Endothelial cell of umbilical vein (primary cell): ENCODE results near the gene VGLL3.
"Not testable (repeated sequence)": the region's sequence is repeated elsewhere in the genome, so short reads cannot be mapped to it uniquely, and the experiment has no call there.

Experiments used
- EZH2 ChIP-seq: IDR thresholded peaks from 2 replicates; pipeline ENCODE4 v1.6.1; 2012; ENCODE audit warnings: borderline replicate concordance, low read depth, mild to moderate bottlenecking, moderate library complexity, low read length, inconsistent platforms; ENCODE audit not compliant: severe bottlenecking
- GATA2 ChIP-seq: IDR thresholded peaks from 2 replicates; pipeline ENCODE4 v1.7.0; 2011; ENCODE audit warnings: low read depth, mild to moderate bottlenecking, moderate library complexity, mixed read lengths, low read length; ENCODE audit not compliant: insufficient read length, insufficient read depth
- JUN ChIP-seq: IDR thresholded peaks from 2 replicates; pipeline ENCODE4 v1.6.1; 2011; ENCODE audit warnings: borderline replicate concordance, low read depth; ENCODE audit not compliant: insufficient read length, insufficient read depth
- MYC ChIP-seq: IDR thresholded peaks from one replicate; pipeline ENCODE4 v1.6.1; 2011; ENCODE audit warnings: mild to moderate bottlenecking, low read depth, low read length
- POLR2A ChIP-seq: IDR thresholded peaks from 2 replicates; pipeline ENCODE4 v1.6.1; 2012; ENCODE audit warnings: low read depth, mild to moderate bottlenecking, control low read depth, low read length
- POLR2AphosphoS5 ChIP-seq: IDR thresholded peaks from 2 replicates; pipeline ENCODE4 v1.6.1; 2012; ENCODE audit warnings: low read depth, mild to moderate bottlenecking, control low read depth, low read length, moderate library complexity; ENCODE audit not compliant: insufficient read depth
- TF ChIP-seq, protein P1 (sequence below), 2 donors: IDR thresholded peaks; 1 replicate in 1 of 2; 2 replicates in 1 of 2; pipeline ENCODE4 v1.5.1; 2011; ENCODE audit warnings: low read length in 2 of 2, mild to moderate bottlenecking in 2 of 2, moderate library complexity in 2 of 2, control low read depth in 1 of 2, inconsistent platforms in 1 of 2, low read depth in 1 of 2; ENCODE audit not compliant: insufficient read depth in 1 of 2; ENCODE audit errors: extremely low read depth in 1 of 2
- TF ChIP-seq, protein P2 (sequence below): IDR thresholded peaks from 2 replicates; pipeline ENCODE4 v1.6.1; 2011; ENCODE audit not compliant: insufficient read depth, insufficient read length

DNA sequence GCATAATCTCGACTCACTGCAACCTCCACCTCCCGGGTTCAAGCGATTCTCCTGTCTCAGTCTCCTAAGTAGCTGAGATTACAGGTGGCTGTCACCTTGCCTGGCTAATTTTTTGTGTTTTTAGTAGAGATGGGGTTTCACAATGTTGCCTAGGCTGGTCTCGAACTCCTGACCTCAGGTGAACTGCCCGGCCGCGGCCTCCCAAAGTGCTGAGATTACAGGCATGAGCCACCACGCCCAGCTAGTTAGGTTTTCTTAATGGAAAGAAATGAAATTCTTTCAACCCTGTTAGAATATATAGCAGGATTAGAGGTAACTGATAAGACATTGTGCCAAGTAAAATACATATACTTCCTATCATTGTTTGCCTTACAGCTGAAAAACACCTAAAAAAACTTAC lies 16.8 kb downstream of the VGLL3 start:
- not testable (repeated sequence) for TF ChIP-seq POLR2A, EZH2, JUN, POLR2AphosphoS5, MYC, GATA2
- TF ChIP-seq, protein P1, sequence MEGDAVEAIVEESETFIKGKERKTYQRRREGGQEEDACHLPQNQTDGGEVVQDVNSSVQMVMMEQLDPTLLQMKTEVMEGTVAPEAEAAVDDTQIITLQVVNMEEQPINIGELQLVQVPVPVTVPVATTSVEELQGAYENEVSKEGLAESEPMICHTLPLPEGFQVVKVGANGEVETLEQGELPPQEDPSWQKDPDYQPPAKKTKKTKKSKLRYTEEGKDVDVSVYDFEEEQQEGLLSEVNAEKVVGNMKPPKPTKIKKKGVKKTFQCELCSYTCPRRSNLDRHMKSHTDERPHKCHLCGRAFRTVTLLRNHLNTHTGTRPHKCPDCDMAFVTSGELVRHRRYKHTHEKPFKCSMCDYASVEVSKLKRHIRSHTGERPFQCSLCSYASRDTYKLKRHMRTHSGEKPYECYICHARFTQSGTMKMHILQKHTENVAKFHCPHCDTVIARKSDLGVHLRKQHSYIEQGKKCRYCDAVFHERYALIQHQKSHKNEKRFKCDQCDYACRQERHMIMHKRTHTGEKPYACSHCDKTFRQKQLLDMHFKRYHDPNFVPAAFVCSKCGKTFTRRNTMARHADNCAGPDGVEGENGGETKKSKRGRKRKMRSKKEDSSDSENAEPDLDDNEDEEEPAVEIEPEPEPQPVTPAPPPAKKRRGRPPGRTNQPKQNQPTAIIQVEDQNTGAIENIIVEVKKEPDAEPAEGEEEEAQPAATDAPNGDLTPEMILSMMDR (IDR thresholded peaks at IDR 0.05; ENCODE audit: extremely low read depth in 1 of 2, insufficient read depth in 1 of 2, low read depth in 1 of 2, low read length in 2 of 2) = not testable (repeated sequence)
- TF ChIP-seq, protein P2, sequence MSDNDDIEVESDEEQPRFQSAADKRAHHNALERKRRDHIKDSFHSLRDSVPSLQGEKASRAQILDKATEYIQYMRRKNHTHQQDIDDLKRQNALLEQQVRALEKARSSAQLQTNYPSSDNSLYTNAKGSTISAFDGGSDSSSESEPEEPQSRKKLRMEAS = not testable (repeated sequence)
